Stimulated activated naive CD4-positive, alpha-beta T cell (primary cell): ENCODE measurements around the gene HES6.

ENCODE experiments used
- DNase-seq, 6 experiments: peaks; one replicate each; lab custom pipeline; 2025; lab: John Stamatoyannopoulos, UW

Gene HES6

DNA sequence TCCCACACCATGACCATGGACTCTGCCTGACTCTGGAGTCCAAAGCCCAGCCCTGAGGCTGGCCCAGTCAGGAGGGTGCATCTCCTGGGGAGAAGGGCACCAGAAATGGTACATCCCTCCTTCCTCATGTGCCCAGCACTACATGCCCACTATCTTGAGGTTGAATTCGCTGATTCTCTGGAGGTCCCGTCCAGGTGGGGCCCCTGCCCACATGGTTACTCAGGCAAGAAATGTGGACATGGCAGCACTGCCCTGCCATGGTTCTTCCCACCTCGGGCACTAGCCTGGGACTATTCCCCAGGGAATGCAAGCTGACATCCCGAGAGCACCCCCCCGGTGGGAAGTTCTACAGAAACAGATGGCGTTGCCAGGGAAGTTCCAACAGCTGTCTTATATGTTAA, 15.3 kb upstream of the HES6 start:
- DNase-seq = no peak

DNA sequence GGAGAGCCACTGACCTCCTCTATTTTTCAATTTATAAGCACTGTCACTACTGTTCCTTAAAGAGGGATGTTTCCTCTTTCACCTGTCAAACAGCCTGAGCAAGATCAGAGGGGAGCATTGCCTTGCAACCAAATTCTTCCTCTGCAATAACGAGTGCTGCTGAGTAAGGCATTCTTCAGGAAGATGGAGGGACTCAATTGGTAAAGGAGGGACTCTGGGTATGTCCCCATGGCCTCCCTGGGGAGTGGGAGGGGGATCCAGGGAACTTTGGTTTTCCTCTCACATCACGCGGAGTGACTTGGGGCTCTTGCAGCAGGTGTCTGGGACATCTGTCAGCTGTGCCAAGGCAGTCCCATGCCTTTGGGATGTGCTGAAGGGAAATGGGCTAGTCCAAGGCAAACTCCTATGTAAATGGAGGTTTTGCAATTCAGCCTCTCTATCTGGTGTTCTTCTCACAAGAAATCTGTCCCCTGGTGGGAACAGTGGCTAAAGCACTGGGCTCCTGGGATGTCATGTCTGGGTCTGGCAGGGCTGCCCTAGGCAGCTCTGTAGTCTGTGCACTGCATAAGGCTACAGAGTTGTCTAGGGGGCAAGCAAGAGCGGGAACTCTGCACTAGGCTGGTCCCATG, 14.4 kb upstream of the HES6 start:
- no peak for DNase-seq

DNA sequence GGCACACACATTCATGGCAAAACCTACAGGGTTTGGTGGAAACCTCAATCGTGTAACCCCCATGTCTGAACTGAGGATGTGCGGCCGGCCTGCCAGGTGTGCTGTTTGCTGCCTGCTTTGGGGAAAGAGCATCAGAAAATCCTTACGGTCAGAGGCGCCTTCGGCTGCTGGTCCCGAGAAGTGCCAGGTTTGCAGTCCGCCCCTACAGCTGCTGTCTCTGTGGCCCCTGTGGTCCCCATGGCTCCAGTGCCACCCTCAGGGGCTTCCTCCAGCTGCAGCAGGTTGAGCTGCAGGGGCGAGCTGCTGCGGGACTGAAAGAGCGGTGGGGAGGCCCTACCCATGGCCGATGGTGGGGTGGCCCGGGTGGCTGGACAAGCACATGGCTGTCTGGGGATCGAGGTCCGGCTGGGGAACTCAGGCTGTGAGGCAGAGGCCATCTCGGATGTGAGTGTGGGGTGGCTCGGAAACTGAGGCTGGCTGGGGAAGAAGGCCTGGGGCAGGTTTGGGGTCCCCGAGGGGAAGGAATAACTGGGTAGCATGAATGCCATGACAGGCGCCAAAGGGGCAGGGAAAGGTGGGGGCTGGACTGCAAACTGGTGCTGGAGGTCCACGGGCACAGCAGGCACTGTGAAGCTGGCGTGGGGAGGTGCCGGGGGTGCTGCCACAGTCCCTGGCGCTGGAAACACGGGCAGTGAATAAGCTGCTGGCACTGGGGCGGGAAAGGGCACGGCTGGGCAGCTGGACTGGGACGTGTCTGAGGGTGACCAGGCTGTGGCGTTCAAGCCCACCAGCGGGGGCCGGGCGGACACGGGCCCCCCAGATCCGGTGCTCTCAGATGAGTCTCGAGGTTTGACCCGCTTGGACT, 13.2 kb upstream of the HES6 start:
- no peak for DNase-seq

DNA sequence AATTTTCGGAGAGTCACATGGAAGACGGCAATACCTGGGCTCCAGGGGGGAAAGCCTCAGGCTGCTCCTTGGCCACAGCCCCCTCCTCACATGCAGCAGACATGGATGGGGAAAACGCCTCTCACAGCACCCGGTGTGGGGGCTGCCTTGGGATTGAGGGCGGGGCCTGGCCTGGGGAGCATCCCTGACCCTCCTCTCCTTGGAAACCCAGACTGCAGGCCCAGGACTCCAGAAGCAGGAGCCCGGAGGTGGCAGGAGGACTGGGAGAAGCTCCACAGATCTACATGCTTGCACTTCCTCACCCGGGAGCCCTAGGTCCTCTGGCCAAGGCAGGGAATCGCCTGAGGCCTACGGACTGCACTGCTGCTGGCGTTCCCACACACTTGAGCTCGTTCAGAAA, 12.1 kb upstream of the HES6 start:
- DNase-seq = no peak

DNA sequence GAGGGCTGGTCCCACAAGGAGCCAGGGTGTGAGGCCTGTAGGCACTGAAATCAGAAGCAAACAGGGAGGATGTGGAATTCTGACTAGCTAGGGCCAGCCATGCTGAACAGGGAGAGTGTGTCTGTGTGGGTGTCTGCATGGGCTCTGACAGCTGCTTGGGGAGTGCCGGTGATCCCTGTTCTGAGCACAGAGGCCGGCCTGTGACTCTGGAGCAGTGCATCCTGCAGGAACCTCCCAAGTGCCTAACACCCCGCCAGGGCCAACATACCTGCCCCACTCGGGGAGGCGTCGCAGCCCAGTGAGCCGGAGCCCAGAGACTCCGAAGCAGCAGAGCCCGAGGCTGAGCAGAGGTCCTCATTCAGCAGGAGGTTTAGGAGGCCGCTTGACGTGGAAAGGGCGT, 11.5 kb upstream of the HES6 start:
- DNase-seq = no peak

DNA sequence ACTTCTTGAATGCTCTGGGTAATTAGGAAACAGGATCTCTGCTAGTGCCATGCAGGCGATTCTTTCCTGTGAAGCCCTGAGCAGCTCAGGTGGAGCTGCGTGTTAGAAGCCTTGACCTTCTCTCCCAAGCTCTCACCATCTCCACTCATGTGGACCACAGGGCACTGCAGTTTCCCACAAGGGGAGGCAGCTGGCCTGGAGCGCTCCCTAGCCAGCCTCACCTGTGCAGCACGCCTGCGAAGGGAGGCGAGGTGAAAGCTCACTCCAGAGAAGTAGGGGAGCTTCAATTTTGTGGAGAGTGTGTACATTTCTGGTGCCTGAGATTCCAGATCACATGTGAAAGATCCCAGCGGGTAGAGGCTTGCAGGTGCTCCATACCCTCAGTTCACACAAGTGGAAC, 11.1 kb upstream of the HES6 start:
- DNase-seq = no peak

DNA sequence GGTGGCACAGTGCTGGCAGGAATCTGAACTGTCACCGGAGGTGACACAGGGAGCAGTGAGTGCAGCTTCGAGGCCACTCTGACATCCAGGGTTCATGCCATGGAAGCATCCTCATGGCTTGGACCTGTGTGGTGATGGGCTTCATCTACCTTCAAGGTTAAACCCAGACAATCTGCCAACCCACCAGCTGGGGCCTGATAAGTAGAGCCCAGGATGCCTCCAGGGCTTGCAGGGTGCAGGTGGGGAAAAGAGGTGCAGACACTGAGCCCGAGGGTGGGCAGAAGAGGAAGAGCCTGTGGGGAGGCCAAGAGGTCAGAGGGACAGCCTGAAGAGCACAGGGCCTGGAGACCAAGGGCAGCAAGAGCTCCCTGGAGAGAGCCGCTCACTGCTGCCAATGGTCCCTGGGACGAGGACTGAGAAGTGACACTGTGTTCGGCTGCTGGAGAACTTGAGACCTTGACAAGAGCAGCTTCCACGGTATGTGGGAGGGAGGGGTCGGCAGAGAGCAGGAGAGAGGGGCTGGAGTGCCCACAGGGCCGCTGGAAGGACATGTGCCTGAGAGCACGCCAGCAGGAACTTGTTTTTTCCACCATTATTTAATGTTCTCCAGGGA, 8.1 kb upstream of the HES6 start:
- DNase-seq = no peak

DNA sequence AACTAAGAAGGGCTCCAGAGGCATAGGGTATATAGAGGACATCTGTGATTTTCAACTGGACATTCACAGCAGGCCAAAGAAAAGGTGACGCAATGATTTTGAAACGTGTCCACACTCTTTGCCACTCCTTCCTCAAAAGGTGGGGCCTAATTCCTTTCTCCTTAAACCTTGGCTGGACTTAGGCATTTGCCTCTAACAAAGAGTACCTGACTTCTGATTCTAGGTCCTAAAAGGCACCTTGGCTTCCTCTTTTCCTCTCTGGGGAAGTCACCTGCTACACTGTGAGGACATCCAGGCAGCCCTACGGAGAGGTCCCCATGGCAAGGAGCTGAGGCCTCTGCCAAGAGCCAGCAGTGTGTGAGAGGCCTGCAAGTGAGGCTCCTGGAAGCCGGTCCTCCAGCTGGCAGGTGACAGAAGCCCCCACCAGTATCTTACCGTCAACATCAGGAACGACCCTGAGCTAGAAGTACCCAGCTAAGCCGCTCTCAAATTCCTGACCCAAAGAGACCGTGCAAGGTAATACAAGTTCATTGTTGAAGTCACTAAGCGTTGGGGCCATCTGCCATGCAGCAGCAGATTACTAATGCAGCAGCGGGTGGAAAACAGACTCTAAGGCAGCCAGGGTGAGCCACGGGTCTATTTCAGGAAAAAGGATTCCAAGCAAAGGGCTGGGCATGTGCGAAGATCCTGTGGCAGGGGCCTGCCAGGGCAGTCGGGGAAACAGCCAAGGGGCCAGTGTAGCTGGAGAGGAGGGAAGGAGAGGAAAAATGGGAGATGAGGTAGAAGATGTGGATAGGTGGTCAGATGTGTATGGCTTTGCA, 7.4 kb upstream of the HES6 start:
- DNase-seq = no peak

DNA sequence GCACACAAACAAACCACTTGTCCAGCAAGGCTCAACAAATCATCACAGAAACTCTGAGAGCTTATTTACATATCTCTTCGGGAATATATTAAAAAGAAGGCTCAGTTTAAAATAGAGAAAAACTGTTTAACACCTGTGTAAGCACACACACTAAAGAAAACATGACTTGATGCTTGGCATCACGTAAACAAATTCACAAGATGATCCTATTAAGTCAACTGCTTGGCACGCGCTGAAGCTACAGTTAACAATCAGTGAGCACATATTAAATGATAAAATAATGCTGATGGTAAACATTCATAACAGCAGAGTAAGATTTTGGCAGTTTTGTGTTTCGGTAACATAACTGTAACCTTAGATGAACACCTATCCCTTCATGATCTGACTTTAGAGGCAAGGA, 4.3 kb upstream of the HES6 start:
- no peak for DNase-seq

DNA sequence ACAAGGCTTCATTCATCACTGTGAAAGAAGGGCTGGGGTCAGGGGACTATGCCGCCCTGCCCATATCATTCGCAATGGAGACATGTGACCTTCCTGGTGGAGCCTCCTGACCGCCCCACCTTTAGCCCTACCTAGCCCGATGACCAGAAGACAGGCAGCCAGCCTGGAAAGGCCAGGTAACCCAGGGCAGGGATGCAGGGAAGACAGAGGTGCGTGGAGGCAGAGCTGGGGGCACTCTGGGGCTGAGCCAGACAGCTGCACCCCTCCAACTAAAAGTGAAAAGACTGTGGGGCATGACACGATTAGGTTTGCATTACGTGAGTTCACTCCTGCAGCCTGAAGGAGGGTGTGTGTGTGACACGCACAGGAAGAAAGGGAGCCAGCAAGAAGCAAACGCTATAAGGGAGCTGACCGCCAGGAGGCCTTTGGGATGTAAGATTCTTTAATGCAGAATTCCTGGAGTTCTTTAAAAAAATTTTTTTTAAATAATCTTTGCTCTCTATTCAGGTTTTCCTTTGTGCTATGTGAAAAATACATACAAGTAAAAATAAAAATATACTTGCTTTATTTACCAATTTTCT, 3.7 kb upstream of the HES6 start:
- no peak for DNase-seq

DNA sequence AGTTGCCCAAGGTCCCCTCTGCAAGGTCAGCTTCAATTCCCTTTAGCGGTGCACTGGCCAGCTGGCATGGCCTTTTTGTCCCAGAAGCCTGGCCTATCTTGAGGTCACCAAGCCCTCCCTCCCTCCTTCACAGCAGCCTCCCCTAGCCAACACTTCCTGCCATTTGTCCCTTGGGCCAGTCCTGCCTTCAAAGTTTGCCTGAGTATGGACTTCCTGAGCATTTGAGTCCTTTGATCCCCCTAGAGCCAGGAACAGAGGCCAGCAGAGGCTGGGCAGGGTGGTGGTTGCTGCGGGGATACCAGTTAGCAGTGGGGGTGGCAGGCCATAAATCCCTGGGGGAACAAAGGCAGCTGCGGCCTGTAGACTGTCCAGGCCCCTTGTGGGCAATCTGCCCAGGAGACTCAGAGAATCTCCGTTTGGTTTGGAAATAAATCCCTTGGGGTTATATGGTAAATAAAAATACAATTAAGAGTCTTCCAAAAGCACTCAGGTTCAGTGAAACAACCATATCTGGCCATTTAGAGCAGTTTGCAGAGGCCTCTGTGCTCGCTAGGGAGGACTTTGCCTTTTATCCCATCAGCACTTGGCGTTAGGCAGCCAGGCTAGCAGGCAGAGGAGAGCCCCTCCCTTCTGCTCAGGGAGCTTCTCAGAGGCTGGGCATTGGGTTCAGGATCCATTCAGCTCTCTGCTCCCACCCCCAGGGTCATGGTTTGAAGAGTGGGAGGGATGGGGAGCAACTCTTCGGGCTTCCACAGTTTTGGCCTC, 3.1 kb upstream of the HES6 start:
- no peak for DNase-seq

DNA sequence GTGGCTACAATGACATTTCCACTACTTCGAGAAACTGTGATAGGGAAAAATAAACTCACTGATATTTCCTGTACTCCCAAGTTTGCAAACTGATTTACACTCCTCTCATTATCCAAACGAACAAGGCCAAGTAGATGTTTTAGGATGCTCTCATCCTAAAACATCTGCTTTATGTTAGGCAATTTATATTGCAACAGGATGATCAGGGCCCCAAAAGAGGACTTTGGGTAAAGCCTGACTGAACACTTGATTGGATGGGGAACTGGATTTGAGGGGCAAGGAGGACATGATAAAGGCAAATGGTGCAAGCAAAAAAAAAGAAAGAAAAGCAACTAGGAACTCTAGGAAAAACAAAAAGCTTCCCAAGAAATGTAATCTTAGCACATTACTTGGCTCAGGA, 2.1 kb upstream of the HES6 start:
- no peak for DNase-seq

DNA sequence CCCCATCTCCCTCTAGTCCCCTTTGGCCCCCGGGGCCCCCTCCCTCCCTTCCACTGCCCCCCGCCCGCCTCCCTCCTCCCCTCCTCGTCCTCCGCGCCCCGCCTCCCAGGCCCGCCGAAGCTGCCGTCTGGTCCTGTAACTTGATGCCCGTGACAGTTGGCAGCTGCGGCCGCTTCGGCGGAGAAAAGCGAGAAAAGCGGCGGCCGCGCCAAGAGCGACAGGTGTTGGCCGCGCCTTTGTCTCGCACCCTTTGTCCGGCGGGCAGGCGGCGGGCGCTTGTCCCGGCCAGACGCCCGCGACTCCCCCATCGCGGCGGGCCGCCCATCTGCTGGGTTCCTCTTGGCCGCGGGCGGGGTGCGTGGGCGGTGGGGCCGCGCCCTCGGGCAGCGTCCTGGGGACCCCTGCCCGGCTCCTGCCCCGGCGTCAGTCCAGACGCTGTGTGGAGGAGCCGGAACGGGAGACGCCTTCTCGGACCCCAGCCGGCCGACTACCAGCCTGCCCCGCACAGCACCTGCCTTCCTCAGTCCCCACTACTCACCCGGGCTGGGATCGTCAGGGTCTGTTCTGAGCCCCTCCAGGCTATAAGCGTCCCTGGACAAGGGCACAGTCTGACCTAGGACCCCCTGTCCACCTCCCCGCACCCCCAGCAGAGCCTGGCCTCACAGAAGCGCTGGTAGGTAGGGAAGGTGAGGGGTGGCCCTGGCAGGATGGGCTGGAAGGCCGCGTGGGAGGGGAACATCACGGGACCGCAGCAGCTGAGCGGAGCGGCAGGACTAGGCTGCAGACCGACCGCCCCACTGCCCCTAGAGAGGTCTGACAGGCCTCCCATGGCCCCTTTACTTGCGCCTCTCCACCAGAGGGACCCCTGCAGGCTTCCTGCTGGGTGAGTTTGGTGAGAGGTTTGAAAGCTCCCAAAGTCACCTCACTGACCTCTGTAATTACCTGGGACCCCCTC, 1.2 kb upstream of the HES6 start:
- peak in 1 of 6 experiments; percentile 11 for DNase-seq

DNA sequence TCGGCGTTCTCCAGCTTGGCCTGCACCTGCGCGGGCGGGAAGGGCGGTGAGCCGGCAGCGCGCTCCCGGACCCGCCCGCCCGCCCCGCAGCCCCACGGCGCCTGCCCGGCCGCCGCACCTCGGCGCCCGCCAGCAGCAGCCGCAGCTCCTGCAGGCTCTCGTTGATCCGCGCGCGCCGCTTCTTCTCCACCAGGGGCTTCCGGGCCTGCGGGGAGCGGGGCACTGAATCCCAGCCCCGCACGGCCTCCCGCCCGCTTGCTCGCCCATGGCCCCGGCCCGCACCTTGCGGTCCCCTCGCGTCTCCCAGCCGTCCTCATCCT, 335 bp downstream of the HES6 start:
- DNase-seq = peak in 4 of 6 experiments; percentile 49 to 65 (median 60)

DNA sequence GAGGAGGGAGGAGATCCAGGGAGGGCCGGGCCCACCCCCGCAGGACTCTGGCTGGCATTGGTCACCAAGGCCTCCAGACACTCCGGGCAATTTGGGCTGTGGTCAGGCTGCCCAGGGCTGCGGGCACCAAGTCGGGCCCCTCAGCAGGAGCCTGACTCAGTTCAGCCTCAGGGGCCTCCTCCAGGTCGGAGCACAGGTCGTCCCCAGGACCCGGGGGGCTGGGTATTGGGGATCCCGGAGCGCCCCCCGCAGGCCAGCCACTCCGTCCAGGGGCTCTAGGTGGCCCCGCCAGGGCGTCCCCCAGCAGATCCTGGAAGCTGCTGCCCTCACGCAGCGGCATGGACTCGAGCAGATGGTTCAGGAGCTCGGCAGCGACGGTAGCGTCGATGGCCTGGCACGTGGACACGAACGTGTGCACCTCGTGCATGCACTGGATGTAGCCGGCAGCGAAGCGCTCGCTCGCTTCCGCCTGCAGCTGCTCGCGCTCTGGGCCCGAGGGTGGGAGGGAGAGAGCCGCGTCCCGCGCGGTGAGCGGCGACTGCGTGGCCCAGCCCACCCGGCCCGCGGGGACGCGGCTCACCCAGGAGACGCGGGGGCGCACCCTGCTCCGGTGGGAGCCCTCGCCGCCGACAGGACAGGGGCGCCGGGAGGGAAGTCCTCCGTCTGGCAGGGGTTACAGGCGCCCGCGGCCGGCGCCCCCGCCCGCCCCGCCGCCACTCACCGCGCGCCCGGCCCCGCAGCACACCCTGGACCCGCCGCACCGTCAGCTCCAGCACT, 884 bp downstream of the HES6 start:
- DNase-seq = peak in 5 of 6 experiments; percentile 19 to 49 (median 43)

DNA sequence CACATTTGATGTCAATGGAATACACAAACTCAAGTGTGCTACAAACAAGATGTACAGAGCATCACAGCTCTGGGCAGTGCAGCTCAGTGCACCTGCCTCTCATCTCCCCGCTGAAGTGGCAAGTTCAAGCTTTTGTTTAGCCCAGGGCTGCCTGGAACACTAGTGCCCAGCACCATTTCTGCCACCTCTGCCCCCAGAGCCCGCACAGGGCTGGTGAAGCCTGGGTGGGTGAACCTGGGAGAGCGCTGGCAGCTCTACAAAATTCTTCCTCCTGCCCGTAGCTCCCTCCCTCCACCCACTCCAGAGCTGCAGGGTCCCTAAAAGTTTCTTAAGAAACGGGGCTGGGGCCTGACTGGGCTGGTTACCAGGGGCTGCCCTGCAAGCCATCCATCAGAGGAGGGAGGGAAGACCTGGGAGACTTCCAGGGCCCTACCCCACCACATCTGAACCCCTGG, 1.5 kb downstream of the HES6 start:
- DNase-seq = no peak

DNA sequence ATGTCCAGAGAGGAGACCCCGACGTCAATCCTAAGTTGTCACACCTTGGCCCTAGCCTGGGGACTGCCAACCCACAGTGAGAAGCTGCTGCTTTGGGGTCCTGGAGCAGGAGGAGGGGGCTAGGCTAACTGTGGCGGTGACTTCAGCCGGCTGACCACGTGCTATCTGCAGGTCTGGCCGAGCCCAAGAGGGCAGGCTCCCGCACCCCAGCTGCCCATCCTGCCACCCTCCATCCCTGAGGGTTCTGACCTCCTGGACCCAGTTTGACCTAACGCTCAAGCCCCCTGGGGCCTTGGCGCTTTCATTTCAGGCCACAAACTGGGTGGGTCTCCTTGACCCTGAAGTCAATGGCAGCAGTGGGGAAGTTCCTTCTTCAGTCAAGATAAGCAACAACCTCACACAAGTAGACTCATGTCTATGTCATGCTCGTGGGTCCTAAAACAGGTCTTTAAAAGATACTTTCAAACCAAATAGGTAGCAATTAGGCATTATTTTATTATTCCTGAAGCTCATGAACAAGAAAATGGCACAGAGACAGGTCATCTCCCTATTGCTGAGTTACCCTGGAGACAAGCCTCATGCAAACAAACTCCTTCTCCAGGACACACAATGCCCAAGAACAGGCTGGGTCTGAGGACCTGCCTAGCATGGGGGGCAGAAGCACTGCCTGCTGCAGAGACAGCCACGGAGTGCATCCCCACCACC, 2.3 kb downstream of the HES6 start:
- DNase-seq = no peak

DNA sequence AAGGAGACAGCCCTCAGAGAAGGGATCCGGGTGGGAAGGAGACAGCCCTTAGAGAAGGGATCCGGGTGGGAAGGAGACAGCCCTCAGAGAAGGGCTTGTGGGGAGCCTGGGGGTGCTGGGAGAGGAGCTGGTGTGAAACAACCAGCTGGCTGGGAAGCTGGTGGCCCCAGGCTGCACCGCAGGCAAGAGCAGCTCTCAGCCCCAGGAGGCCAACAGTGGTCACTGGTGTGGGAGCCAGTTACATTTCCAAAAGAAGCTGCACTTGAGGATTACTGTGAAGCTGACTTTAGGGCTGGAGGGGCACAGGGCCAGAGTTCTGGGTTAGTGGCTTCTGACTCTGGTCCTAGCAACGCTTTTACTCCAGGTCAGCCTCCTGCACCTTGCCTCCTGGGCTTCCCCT, 3.3 kb downstream of the HES6 start:
- no peak for DNase-seq

DNA sequence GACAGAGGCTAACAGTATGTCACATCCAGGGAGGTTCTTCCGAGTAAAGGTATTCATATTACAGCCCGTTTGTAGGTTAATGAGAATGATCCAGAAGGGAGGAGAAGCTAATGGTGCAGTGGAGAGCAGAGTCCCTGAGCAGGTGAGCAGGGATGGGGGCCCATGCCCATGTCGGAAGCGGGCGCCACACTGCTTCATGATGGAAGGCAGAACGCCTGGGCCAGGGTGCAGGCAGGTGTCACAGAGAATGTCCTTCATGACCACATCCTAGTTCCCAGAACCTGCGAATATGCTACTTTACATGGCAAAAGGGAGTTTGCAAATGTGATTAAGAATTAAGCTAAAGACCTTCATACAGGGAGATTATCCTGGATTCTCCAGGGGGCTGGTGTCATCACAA, 4.0 kb downstream of the HES6 start:
- DNase-seq = no peak
